ENCODE results near the gene HIVEP1. TPM values are rescaled to one million over a fixed set of nuclear protein-coding genes. Genes with fewer than 3 reads are reported as not detected.

Gene HIVEP1
- total and polyA plus RNA-seq, 2 of the 8 experiments (the other 6 are each of a cell fraction or from before 2014, with no cell fraction given): 22.6 to 23.1 TPM

DNA sequence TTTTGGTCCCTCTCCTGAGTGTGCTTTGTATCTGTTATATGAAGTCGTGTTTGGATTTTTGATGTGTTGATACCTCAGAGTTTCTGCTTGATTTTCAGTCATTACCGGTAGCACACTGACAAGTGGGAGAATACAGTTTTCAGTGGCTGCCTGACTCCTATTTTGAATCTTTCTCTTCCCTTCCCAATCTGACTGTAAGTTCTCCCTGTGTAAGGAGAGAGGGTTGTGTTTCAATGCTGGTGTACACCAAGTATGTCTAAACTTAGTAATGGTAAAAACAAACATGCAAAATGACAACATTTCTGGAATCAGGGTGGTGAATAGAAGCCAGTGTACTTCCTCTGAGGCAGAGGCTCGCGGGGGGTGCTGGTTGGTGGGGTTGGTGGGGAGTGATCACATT lies 103.4 kb downstream of the HIVEP1 start (continued):
- TF ChIP-seq, protein P1, sequence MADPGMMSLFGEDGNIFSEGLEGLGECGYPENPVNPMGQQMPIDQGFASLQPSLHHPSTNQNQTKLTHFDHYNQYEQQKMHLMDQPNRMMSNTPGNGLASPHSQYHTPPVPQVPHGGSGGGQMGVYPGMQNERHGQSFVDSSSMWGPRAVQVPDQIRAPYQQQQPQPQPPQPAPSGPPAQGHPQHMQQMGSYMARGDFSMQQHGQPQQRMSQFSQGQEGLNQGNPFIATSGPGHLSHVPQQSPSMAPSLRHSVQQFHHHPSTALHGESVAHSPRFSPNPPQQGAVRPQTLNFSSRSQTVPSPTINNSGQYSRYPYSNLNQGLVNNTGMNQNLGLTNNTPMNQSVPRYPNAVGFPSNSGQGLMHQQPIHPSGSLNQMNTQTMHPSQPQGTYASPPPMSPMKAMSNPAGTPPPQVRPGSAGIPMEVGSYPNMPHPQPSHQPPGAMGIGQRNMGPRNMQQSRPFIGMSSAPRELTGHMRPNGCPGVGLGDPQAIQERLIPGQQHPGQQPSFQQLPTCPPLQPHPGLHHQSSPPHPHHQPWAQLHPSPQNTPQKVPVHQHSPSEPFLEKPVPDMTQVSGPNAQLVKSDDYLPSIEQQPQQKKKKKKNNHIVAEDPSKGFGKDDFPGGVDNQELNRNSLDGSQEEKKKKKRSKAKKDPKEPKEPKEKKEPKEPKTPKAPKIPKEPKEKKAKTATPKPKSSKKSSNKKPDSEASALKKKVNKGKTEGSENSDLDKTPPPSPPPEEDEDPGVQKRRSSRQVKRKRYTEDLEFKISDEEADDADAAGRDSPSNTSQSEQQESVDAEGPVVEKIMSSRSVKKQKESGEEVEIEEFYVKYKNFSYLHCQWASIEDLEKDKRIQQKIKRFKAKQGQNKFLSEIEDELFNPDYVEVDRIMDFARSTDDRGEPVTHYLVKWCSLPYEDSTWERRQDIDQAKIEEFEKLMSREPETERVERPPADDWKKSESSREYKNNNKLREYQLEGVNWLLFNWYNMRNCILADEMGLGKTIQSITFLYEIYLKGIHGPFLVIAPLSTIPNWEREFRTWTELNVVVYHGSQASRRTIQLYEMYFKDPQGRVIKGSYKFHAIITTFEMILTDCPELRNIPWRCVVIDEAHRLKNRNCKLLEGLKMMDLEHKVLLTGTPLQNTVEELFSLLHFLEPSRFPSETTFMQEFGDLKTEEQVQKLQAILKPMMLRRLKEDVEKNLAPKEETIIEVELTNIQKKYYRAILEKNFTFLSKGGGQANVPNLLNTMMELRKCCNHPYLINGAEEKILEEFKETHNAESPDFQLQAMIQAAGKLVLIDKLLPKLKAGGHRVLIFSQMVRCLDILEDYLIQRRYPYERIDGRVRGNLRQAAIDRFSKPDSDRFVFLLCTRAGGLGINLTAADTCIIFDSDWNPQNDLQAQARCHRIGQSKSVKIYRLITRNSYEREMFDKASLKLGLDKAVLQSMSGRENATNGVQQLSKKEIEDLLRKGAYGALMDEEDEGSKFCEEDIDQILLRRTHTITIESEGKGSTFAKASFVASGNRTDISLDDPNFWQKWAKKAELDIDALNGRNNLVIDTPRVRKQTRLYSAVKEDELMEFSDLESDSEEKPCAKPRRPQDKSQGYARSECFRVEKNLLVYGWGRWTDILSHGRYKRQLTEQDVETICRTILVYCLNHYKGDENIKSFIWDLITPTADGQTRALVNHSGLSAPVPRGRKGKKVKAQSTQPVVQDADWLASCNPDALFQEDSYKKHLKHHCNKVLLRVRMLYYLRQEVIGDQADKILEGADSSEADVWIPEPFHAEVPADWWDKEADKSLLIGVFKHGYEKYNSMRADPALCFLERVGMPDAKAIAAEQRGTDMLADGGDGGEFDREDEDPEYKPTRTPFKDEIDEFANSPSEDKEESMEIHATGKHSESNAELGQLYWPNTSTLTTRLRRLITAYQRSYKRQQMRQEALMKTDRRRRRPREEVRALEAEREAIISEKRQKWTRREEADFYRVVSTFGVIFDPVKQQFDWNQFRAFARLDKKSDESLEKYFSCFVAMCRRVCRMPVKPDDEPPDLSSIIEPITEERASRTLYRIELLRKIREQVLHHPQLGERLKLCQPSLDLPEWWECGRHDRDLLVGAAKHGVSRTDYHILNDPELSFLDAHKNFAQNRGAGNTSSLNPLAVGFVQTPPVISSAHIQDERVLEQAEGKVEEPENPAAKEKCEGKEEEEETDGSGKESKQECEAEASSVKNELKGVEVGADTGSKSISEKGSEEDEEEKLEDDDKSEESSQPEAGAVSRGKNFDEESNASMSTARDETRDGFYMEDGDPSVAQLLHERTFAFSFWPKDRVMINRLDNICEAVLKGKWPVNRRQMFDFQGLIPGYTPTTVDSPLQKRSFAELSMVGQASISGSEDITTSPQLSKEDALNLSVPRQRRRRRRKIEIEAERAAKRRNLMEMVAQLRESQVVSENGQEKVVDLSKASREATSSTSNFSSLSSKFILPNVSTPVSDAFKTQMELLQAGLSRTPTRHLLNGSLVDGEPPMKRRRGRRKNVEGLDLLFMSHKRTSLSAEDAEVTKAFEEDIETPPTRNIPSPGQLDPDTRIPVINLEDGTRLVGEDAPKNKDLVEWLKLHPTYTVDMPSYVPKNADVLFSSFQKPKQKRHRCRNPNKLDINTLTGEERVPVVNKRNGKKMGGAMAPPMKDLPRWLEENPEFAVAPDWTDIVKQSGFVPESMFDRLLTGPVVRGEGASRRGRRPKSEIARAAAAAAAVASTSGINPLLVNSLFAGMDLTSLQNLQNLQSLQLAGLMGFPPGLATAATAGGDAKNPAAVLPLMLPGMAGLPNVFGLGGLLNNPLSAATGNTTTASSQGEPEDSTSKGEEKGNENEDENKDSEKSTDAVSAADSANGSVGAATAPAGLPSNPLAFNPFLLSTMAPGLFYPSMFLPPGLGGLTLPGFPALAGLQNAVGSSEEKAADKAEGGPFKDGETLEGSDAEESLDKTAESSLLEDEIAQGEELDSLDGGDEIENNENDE (IDR thresholded peaks at IDR 0.05; ENCODE audit: insufficient replicate concordance, low read length): no peak
- TF ChIP-seq GTF2F1 (IDR thresholded peaks at IDR 0.05; ENCODE audit: borderline replicate concordance, low read depth, low read length) (no peak), HDAC6 (IDR thresholded peaks at IDR 0.05; ENCODE audit: low read depth, low read length) (no peak), YY1 (IDR thresholded peaks at IDR 0.05; ENCODE audit: low read depth, low read length) (no peak), SIN3A (conservative IDR thresholded peaks at IDR 0.05 in 1 of 2, IDR thresholded peaks at IDR 0.05 in 1 of 2; ENCODE audit: low read depth in 1 of 2, low read length in 2 of 2) (no peak), BACH1 (IDR thresholded peaks at IDR 0.05; ENCODE audit: low read length) (no peak), TBP (IDR thresholded peaks at IDR 0.05; ENCODE audit: low read depth, low read length) (no peak), GABPA (IDR thresholded peaks at IDR 0.05; ENCODE audit: borderline replicate concordance, insufficient read depth, low read length) (no peak), CREB1 (IDR thresholded peaks at IDR 0.05) (no peak), PHF8 (conservative IDR thresholded peaks at IDR 0.05; ENCODE audit: low read depth, low read length) (no peak), KDM5A (IDR thresholded peaks at IDR 0.05; ENCODE audit: low read length) (no peak), SP4 (IDR thresholded peaks at IDR 0.05; ENCODE audit: low read length) (no peak), ZNF274 (IDR thresholded peaks at IDR 0.05; ENCODE audit: borderline replicate concordance, extremely low read depth, low read length) (no peak)
